Esophagus muscularis mucosa (tissue), 3 donors: Measurements from ENCODE around the gene LRRK1.

Experiments
- CTCF ChIP-seq, 3 experiments: fragments of 200-600 bp in 2 of 3; fragments of 450-650 bp in 1 of 3; sonication (generic) in 2 of 3; IDR thresholded peaks; one replicate each; pipeline ENCODE4 v1.5.1; 2017 to 2019; ENCODE audit warnings: antibody characterized with exemption in 3 of 3, mild to moderate bottlenecking in 2 of 3, moderate library complexity in 1 of 3
- POLR2A ChIP-seq: fragments of 450-650 bp; IDR thresholded peaks from one replicate; pipeline ENCODE4 v1.6.1; 2017; ENCODE audit warnings: antibody characterized with exemption, moderate library complexity, mild to moderate bottlenecking, low read depth

GRCh38 chr15:101056366-101057334 is 137.5 kb downstream of the LRRK1 start:
- TF ChIP-seq POLR2A (no peak), CTCF (IDR thresholded peaks at IDR 0.05) (no peak)
